GM12878 (cell line): ENCODE results near the gene HIBCH. TPM values are rescaled to one million over a fixed set of nuclear protein-coding genes. Genes with fewer than 3 reads are reported as not detected.

Source experiments
- ATAC-seq: fragments of 200-7000 bp; cut with Tn5 transposase; 3 replicates; pipeline ENCODE4 v1.9.1; 2020; ENCODE audit warnings: mild to moderate bottlenecking, moderate library complexity
- BruUV-seq: library from RNA; stranded (reverse); fragments of 400-500 nt; replicated peaks from 2 replicates; lab custom pipeline; 2021; lab: Mats Ljungman, UMichigan
- CTCF ChIA-PET: fragments of 300-600 bp; sonication (Branson Sonifier 250); formaldehyde crosslinking; extraction: SDS; loops from one replicate; lab custom pipeline; 2021; ENCODE audit warnings: inconsistent platforms; lab: Yijun Ruan, JAX
- POLR2A ChIA-PET: fragments of 350-600 bp; formaldehyde crosslinking; extraction: SDS; loops from one replicate; lab custom pipeline; 2021; ENCODE audit warnings: inconsistent platforms; lab: Charles Lee
- RAD21 ChIA-PET: fragments of 300-600 bp; sonication (Branson Sonifier 250); formaldehyde crosslinking; loops from one replicate; lab custom pipeline; 2023; ENCODE audit warnings: antibody characterized with exemption; ENCODE audit not compliant: unreplicated experiment; lab: Charles Lee
- SMC1A ChIA-PET: fragments of 300-600 bp; sonication (Branson Sonifier 250); formaldehyde crosslinking; loops from one replicate; lab custom pipeline; 2023; ENCODE audit not compliant: unreplicated experiment, uncharacterized antibody; lab: Charles Lee
- DNase-seq: peaks from one replicate; pipeline ENCODE4 v3.0.0-alpha.2; 2011; ENCODE audit warnings: low read depth, low spot score
- FAIRE-seq: peaks from 3 replicates; lab custom pipeline; 2011; peaks lifted over from hg19 to GRCh38; lab: Jason Lieb, UNC
- H2AFZ ChIP-seq: 2 replicates; pipeline ENCODE4 v1.6.0; 2011; ENCODE audit warnings: low read depth, low read length, control low read depth; ENCODE audit not compliant: control insufficient read depth
- H3K27ac ChIP-seq: 2 replicates; pipeline ENCODE4 v1.5.1; 2011; ENCODE audit warnings: control low read depth; ENCODE audit not compliant: control insufficient read depth, insufficient read depth
- H3K27me3 ChIP-seq, 2 experiments: replicated peaks in 1 of 2; 2 replicates each; pipeline versions ENCODE4 v1.6.0 to v1.6.1; 2011; ENCODE audit warnings: low read length in 1 of 2; ENCODE audit not compliant: control insufficient read depth in 2 of 2, insufficient read depth in 2 of 2
- H3K36me3 ChIP-seq, 2 experiments: 2 replicates each; pipeline ENCODE4 v1.5.1; 2011; ENCODE audit warnings: low read length in 1 of 2; ENCODE audit not compliant: control insufficient read depth in 2 of 2, insufficient read depth in 2 of 2
- H3K4me1 ChIP-seq: 2 replicates; pipeline ENCODE4 v1.6.1; 2011; ENCODE audit warnings: mild to moderate bottlenecking, low read length, moderate library complexity, mixed read lengths; ENCODE audit not compliant: control insufficient read depth, insufficient read depth
- H3K4me2 ChIP-seq: 2 replicates; pipeline ENCODE4 v1.6.0; 2011; ENCODE audit warnings: control low read depth; ENCODE audit not compliant: control insufficient read depth, insufficient read depth
- H3K4me3 ChIP-seq: fragments of 200-600 bp; sonication (generic); 2 replicates; pipeline ENCODE4 v1.5.1; 2016
- H3K79me2 ChIP-seq: 2 replicates; pipeline ENCODE4 v1.6.0; 2011; ENCODE audit warnings: low read length; ENCODE audit not compliant: control insufficient read depth, insufficient read depth
- H3K9ac ChIP-seq: 2 replicates; pipeline ENCODE4 v1.8.0; 2011; ENCODE audit warnings: low read length, control low read depth, mixed read lengths; ENCODE audit not compliant: control insufficient read depth, insufficient read depth
- H3K9me3 ChIP-seq: replicated peaks from 3 replicates; pipeline ENCODE4 v1.5.1; 2011; ENCODE audit warnings: mild to moderate bottlenecking, low read length; ENCODE audit not compliant: control insufficient read depth, insufficient read depth
- H4K20me1 ChIP-seq: 2 replicates; pipeline ENCODE4 v1.6.0; 2011; ENCODE audit not compliant: control insufficient read depth, insufficient read depth
- BCLAF1 ChIP-seq: fragments of 450-650 bp; IDR thresholded peaks from 2 replicates; pipeline ENCODE4 v1.6.1; 2017; ENCODE audit warnings: antibody characterized with exemption, mild to moderate bottlenecking, moderate library complexity
- CHD2 ChIP-seq: IDR thresholded peaks from 2 replicates; pipeline ENCODE4 v1.6.1; 2011; ENCODE audit warnings: low read depth, low read length, improper control_type of control experiment, borderline replicate concordance
- EZH2 ChIP-seq: IDR thresholded peaks from 2 replicates; pipeline ENCODE4 v1.6.1; 2012; ENCODE audit warnings: low read depth, mild to moderate bottlenecking, control low read depth, inconsistent platforms, low read length, borderline replicate concordance; ENCODE audit not compliant: control insufficient read depth
- FOS ChIP-seq: IDR thresholded peaks from 3 replicates; pipeline ENCODE4 v1.6.1; 2011; ENCODE audit warnings: borderline replicate concordance; ENCODE audit not compliant: insufficient read length; ENCODE audit errors: extremely low read depth
- NR2C2 ChIP-seq: IDR thresholded peaks from 2 replicates; pipeline ENCODE4 v1.6.1; 2011; ENCODE audit warnings: borderline replicate concordance, low read depth; ENCODE audit not compliant: control insufficient read depth, insufficient read length
- RBBP5 ChIP-seq: fragments of 200-600 bp; sonication (generic); conservative IDR thresholded peaks from 2 replicates; pipeline ENCODE4 v1.6.1; 2016
- RCOR1 ChIP-seq: conservative IDR thresholded peaks from 2 replicates; pipeline ENCODE4 v1.6.1; 2012; ENCODE audit warnings: low read depth, low read length, improper control_type of control experiment
- SIN3A ChIP-seq: IDR thresholded peaks from 2 replicates; pipeline ENCODE4 v1.6.1; 2012; ENCODE audit warnings: low read depth, low read length, improper control_type of control experiment
- SMC3 ChIP-seq: IDR thresholded peaks from 2 replicates; pipeline ENCODE4 v1.6.1; 2011; ENCODE audit warnings: low read length, improper control_type of control experiment, borderline replicate concordance
- SPI1 ChIP-seq: IDR thresholded peaks from 2 replicates; pipeline ENCODE4 v1.6.1; 2011; ENCODE audit warnings: low read depth, mild to moderate bottlenecking, low read length, moderate library complexity, borderline replicate concordance; ENCODE audit not compliant: insufficient read depth
- SUZ12 ChIP-seq: fragments of 200-600 bp; sonication (generic); IDR thresholded peaks from one replicate; pipeline ENCODE4 v1.6.1; 2018; ENCODE audit warnings: antibody characterized with exemption, mild to moderate bottlenecking; ENCODE audit not compliant: unreplicated experiment
- WGBS: methylation state at CpG from one replicate; pipeline ENCODE4 v1.1.6; 2016; ENCODE audit warnings: low lambda C conversion rate; ENCODE audit not compliant: insufficient replicate concordance, insufficient coverage; ENCODE audit errors: missing lambda C conversion rate; 5-methylcytosine and 5-hydroxymethylcytosine counted together
- in situ Hi-C: fragments of 300-500 bp; cut with MboI; formaldehyde crosslinking; loops from 9 replicates; pipeline ENCODE4 v1.14.3; 2018; ENCODE audit warnings: mixed read lengths
- intact Hi-C: fragments of 100-400 bp; cut with micrococcal nuclease; formaldehyde crosslinking; loops from one replicate; pipeline ENCODE4 v1.14.2; 2022; ENCODE audit not compliant: unreplicated experiment
- polyA plus RNA-seq, 11 experiments: library from polyadenylated mRNA; depleted of rRNA in 4 of 11; unstranded in 6 of 11; stranded (reverse) in 5 of 11; fragments of >200 nt; fragmentation: Nextera tagmentation in 4 of 11; fragmentation: Illumina TruSeq in 1 of 11; extraction: Ambion mirVana in 4 of 11; extraction: Trizol in 1 of 11; gene quantifications; 1 replicate in 1 of 11; 2 replicates in 10 of 11; pipeline versions ENCODE4 v1.2.1 to v1.2.3, GENCODE V29; 2011 to 2016; ENCODE audit warnings: inconsistent platforms in 2 of 11, missing spikeins in 2 of 11, low read depth in 1 of 11
- total RNA-seq, 4 experiments: library from RNA; depleted of rRNA in 3 of 4; stranded (reverse); fragments of >200 nt in 3 of 4; fragmentation: Illumina TruSeq in 1 of 4; extraction: Trizol in 1 of 4; gene quantifications; 2 replicates each; pipeline versions ENCODE4 v1.2.1 to v1.2.3, GENCODE V29; 2013 to 2021
- TF ChIP-seq, protein P1 (sequence below): IDR thresholded peaks from 2 replicates; pipeline ENCODE4 v1.6.1; 2012; ENCODE audit warnings: low read length, inconsistent platforms
- TF ChIP-seq, protein P2 (sequence below): IDR thresholded peaks from 2 replicates; pipeline ENCODE4 v1.6.1; 2011; ENCODE audit warnings: low read depth, mild to moderate bottlenecking, low read length, moderate library complexity, borderline replicate concordance; ENCODE audit errors: extremely low read depth

Gene HIBCH
- total and polyA plus RNA-seq, 10 of the 15 experiments (the other 5 are each of a cell fraction or from before 2014, with no cell fraction given): 22.3 to 81.0 (median 37.4) TPM

DNA sequence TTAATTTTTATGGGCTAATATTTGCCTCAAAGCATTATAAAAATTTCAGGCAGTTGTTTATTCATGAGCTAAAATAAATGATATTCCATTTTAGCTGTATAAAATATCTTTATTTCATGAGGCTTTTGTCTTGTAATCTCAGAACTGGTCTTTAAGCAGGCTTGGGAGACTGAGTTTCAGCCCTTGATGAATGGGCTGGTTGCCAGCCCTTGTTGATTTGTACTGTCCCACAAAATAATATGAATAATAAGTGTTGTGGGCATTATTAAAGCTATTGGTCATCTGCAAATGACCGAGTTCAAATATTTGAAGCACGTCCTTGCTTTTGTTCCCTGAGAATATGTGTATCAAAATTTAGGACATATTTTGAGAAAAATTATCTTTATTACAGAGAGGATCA is 41.9 kb upstream of the HIBCH start:
- intact Hi-C loops (no loop called here), in situ Hi-C loops (no loop called here)
- ATAC-seq (no peak), FAIRE-seq (no peak), DNase-seq (no peak)
- no peak overlapping the region for H3K9ac ChIP-seq
- no peak overlapping the region for H3K4me3 ChIP-seq
- ChIA-PET POLR2A (interaction anchor here (0.8 to 4.0 kb wide), 3 partner anchors 13 to 42 kb away, joined by 4 to 19 read pairs (median 4); partner anchors contain the start of gene HIBCH), RAD21 (interaction anchor here (1.0 to 4.0 kb wide), 3 partner anchors 9 to 291 kb away, joined by 3 to 36 read pairs (median 3); partner anchors contain the start of gene INPP1), CTCF (interaction anchor here (0.7 to 4.8 kb wide), 8 partner anchors 9 to 273 kb away, joined by 3 to 48 read pairs (median 4); partner anchors contain the start of gene INPP1)
- no peaks in the 10 kb centered on the region for H4K20me1 ChIP-seq
- H3K79me2 ChIP-seq: peaks cover 5% of the 10 kb centered on the region
- peaks cover 8% of the 10 kb centered on the region for H3K4me1 ChIP-seq
- H3K9me3 ChIP-seq: no peaks in the 10 kb centered on the region
- H3K4me2 ChIP-seq: no peak overlapping the region
- no TSS peak for BruUV-seq
- H3K27ac ChIP-seq: no peak overlapping the region
- WGBS: 94% methylated on average over 2 of the region's 2 CpGs
- TF ChIP-seq RCOR1 (no peak), NR2C2 (no peak), EZH2 (no peak), SUZ12 (no peak), SMC3 (no peak), FOS (no peak), RBBP5 (no peak), BCLAF1 (no peak), SPI1 (no peak), SIN3A (no peak), CHD2 (no peak)
- TF ChIP-seq, protein P1, sequence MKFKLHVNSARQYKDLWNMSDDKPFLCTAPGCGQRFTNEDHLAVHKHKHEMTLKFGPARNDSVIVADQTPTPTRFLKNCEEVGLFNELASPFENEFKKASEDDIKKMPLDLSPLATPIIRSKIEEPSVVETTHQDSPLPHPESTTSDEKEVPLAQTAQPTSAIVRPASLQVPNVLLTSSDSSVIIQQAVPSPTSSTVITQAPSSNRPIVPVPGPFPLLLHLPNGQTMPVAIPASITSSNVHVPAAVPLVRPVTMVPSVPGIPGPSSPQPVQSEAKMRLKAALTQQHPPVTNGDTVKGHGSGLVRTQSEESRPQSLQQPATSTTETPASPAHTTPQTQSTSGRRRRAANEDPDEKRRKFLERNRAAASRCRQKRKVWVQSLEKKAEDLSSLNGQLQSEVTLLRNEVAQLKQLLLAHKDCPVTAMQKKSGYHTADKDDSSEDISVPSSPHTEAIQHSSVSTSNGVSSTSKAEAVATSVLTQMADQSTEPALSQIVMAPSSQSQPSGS: no peak
- TF ChIP-seq, protein P2, sequence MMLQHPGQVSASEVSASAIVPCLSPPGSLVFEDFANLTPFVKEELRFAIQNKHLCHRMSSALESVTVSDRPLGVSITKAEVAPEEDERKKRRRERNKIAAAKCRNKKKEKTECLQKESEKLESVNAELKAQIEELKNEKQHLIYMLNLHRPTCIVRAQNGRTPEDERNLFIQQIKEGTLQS: no peak
- TF ChIP-seq, all 136 proteins: peak for 0
- SMC1A ChIA-PET: interaction anchor here (0.7 to 4.3 kb wide), 10 partner anchors 8 to 319 kb away, joined by 3 to 44 read pairs (median 4); partner anchors contain the start of gene INPP1
- Histone ChIP-seq H3K36me3 (no peaks in the 10 kb centered on the region), H3K27me3 (no peaks in the 10 kb centered on the region), H2AFZ (no peak overlapping the region)
